Nephron (organoid): ENCODE results near the gene HOXA7.
A peak's percentile ranks its signal among the peaks of the same experiment; 100 is the strongest.

ENCODE experiments used
- H3K27ac Mint-ChIP-seq, 3 experiments: 2 replicates each; pipeline ENCODE4 v1.8.0; 2020; ENCODE audit warnings: mixed read lengths in 3 of 3, mild to moderate bottlenecking in 2 of 3, moderate library complexity in 1 of 3
- H3K27me3 Mint-ChIP-seq: 2 replicates; pipeline ENCODE4 v1.8.0; 2021; ENCODE audit warnings: low read depth, mild to moderate bottlenecking, moderate library complexity, mixed read lengths
- H3K36me3 Mint-ChIP-seq: 2 replicates; pipeline ENCODE4 v1.8.0; 2020; ENCODE audit warnings: low read depth, mixed read lengths
- H3K4me1 Mint-ChIP-seq: 2 replicates; pipeline ENCODE4 v1.8.0; 2020; ENCODE audit warnings: mixed read lengths
- H3K4me3 Mint-ChIP-seq, 3 experiments: 2 replicates each; pipeline ENCODE4 v1.8.0; 2020; ENCODE audit warnings: mild to moderate bottlenecking in 3 of 3, mixed read lengths in 3 of 3, moderate library complexity in 2 of 3
- H3K9me3 Mint-ChIP-seq: 2 replicates; pipeline ENCODE4 v1.8.0; 2020; ENCODE audit warnings: mixed read lengths
- TF ChIP-seq, protein P1 (sequence below), 3 experiments: fragments of 200-600 bp; sonication (generic); IDR thresholded peaks; one replicate each; pipeline ENCODE4 v1.5.0; 2021; ENCODE audit warnings: antibody characterized with exemption in 3 of 3; ENCODE audit not compliant: unreplicated experiment in 3 of 3

Gene HOXA7

DNA sequence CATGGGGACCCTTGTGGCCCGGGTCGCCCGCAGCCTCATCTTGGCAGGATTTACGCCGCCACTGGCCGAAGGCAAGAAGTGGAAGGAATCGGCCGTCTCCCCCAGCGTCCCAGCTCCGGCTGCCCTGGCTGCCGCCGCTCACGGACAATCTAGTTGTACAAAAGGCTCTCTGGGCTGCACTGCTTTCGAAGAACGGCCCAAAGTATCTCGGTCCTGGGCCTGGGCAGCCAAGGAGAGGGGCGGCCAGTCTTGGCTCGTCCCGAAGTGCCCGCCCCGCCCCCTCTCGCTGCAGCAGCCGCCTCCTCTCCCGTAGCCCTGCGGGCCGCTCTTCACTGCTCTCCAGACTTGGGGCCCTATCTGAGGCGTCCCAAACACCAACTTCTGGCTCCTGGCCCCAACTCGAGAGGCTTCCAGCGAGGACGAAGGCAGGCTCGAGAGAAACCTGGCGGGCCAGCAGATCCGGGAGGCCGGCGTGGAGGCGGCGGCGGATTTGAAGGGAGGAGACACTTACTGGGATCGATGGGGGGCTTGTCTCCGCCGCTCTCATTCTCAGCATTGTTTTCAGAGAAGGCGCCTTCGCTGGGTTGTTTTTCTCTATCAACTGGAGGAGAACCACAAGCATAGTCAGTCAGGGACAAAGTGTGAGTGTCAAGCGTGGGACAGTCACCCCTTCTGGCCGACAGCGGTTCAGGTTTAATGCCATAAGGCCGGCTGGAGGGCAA, 8.1 kb upstream of the HOXA7 start:
- Mint-ChIP-seq H3K4me1 (peaks cover 14% of the 10 kb centered on the region), H3K36me3 (peaks cover 63% of the 10 kb centered on the region), H3K27ac (peak overlapping the region; percentile 99 to 100 (median 99)), H3K27me3 (peaks cover 5% of the 10 kb centered on the region), H3K9me3 (no peaks in the 10 kb centered on the region), H3K4me3 (peak overlapping the region; percentile 92 to 95 (median 93))
- TF ChIP-seq, protein P1, sequence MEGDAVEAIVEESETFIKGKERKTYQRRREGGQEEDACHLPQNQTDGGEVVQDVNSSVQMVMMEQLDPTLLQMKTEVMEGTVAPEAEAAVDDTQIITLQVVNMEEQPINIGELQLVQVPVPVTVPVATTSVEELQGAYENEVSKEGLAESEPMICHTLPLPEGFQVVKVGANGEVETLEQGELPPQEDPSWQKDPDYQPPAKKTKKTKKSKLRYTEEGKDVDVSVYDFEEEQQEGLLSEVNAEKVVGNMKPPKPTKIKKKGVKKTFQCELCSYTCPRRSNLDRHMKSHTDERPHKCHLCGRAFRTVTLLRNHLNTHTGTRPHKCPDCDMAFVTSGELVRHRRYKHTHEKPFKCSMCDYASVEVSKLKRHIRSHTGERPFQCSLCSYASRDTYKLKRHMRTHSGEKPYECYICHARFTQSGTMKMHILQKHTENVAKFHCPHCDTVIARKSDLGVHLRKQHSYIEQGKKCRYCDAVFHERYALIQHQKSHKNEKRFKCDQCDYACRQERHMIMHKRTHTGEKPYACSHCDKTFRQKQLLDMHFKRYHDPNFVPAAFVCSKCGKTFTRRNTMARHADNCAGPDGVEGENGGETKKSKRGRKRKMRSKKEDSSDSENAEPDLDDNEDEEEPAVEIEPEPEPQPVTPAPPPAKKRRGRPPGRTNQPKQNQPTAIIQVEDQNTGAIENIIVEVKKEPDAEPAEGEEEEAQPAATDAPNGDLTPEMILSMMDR (IDR thresholded peaks at IDR 0.05; ENCODE audit: unreplicated experiment in 3 of 3) = peak in 1 of 3 experiments; percentile 10

DNA sequence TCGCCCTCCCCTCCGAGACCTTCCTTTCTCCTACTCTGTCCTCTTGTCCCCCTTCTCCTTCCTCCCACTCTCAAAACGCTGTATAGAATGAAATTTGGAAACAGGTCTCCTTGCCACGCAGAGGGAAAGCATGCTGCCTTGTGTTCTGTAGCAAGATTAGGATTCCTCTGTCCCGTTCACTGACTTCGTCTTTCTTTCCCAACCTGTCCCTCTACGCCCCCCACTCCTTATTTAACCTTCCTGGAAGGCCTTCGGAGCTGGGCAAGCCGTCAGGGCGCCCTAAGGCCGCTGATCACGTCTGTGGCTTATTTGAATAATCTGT, 7.5 kb upstream of the HOXA7 start:
- H3K27me3 Mint-ChIP-seq = peaks cover 4% of the 10 kb centered on the region
- H3K27ac Mint-ChIP-seq = peak overlapping the region; percentile 99 to 100 (median 99)
- H3K4me1 Mint-ChIP-seq = peaks cover 19% of the 10 kb centered on the region
- no peaks in the 10 kb centered on the region for H3K9me3 Mint-ChIP-seq
- H3K36me3 Mint-ChIP-seq = peaks cover 60% of the 10 kb centered on the region
- TF ChIP-seq, protein P1 (IDR thresholded peaks at IDR 0.05; ENCODE audit: unreplicated experiment in 3 of 3) = peak in 1 of 3 experiments; percentile 12
- peak overlapping the region; percentile 92 to 95 (median 93) for H3K4me3 Mint-ChIP-seq

DNA sequence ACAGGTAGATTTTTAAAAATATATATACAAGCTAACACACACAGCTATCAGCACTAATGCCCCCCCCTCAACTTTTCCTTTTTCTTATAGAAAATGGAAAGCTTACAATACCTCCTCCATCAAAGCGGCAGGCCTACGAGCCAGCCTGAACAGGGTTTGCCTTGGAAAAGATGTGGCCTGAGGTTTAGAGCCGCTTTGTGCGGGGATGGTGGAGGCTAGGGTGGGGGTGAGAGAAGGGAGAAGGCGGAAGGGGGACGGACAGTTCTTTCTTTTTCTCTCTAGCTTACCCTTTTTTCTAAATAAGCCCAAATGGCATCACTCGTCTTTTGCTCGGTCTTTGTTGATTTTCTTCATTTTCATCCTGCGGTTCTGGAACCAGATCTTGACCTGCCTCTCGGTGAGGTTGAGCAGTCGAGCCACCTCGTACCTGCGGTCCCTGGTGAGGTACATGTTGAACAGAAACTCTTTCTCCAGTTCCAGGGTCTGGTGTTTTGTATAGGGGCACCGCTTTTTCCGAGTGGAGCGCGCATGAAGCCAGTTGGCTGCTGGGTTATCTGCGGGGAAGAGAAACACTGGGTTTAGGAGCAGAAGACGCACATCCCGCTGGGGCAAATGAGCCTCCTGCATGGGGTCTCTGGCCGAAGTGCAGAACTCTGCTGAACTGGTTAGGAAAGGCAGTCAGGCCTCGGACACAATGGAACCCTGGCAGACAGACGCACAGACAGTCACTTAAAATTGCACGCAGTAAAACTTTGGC, 7.0 kb upstream of the HOXA7 start:
- Mint-ChIP-seq H3K27me3 (no peaks in the 10 kb centered on the region), H3K36me3 (peaks cover 54% of the 10 kb centered on the region), H3K27ac (peak overlapping the region; percentile 99 to 100 (median 99)), H3K4me1 (peaks cover 25% of the 10 kb centered on the region), H3K9me3 (no peaks in the 10 kb centered on the region), H3K4me3 (peak overlapping the region; percentile 92 to 95 (median 93))
- TF ChIP-seq, protein P1 (IDR thresholded peaks at IDR 0.05; ENCODE audit: unreplicated experiment in 3 of 3) = no peak

DNA sequence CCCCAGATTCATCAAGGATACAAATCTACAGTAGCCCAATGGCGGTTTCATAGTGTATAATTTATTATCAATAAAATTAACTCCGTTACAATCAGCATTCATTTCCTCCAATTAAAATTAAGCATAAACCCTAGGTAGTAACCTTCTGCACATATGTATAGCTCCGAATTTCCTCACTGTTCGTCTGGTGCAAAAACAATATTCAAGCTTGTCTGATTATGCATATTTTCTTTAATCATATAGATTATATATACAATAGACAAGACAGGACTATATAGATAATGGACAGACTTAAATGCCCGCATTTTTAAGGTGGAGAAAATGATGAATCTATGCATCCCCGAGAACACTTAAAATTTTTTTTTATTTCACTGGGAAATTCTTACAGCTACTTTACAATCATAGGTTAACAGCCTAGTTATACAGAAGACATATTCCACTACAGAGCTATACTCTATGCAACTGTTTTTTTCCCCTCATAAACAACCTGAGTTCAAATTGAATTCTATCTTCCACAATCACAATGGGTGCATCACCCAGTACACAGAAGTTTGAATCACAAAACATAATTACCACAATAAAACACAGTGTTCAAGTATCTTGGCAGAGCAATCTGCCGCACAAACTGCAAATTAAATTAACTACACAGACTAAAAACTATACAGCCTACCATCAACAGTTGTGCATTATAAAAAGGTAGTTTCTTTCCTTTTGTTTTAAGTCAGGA, 6.2 kb upstream of the HOXA7 start:
- Mint-ChIP-seq H3K4me3 (peak overlapping the region; percentile 92 to 95 (median 93)), H3K4me1 (peaks cover 29% of the 10 kb centered on the region), H3K36me3 (peaks cover 47% of the 10 kb centered on the region), H3K27ac (peak overlapping the region; percentile 99 to 100 (median 99)), H3K27me3 (no peaks in the 10 kb centered on the region), H3K9me3 (no peaks in the 10 kb centered on the region)
- TF ChIP-seq, protein P1 (IDR thresholded peaks at IDR 0.05; ENCODE audit: unreplicated experiment in 3 of 3) = no peak

DNA sequence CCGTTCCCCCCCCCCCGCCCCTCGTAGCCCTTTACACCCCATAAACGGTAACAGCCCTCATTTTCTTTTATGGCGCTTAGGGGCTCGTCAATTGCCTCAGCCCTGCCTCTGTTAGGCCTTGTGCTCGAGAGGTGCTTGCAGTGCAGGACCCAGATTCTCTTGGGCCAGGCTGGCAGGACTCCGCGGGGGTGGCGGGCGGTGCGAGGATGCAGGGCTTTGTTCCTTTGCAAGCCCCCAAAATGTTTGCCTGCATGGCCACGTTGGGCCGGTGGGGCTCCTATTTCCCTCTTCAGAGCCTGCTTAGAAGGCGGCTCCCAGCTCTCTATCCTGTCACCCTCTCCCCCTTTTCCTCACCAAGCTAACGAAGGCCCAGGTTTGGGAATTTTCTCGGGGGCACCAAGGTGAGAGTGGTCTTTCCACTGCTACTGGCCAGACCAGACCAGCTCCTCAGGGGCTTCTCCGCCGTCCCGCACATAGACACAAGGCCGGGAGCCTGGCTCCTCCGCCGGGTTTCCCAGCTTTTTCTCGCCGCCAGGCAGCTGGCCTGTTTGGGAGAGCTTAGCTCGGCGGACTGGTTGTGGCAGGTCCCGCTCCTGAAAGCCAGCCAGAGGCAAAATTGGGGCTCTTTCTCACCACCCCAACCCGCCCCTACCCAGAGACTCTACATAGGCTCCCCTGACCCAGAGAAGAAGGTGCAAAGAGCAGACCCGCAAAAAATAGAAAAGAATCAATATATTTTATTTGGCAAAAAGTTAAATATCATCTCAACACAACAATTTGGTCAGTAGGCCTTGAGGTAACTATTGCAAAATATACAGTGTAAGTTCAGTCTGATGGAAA, 5.5 kb upstream of the HOXA7 start:
- H3K4me1 Mint-ChIP-seq = peaks cover 29% of the 10 kb centered on the region
- peaks cover 39% of the 10 kb centered on the region for H3K36me3 Mint-ChIP-seq
- TF ChIP-seq, protein P1 (IDR thresholded peaks at IDR 0.05; ENCODE audit: unreplicated experiment in 3 of 3) = no peak
- H3K9me3 Mint-ChIP-seq = no peaks in the 10 kb centered on the region
- no peaks in the 10 kb centered on the region for H3K27me3 Mint-ChIP-seq
- H3K27ac Mint-ChIP-seq = peak overlapping the region; percentile 99 to 100 (median 99)
- peak overlapping the region; percentile 92 to 95 (median 93) for H3K4me3 Mint-ChIP-seq
